Stimulated activated CD8-positive, alpha-beta memory T cell treated with anti-CD3 and anti-CD28 coated beads, Interleukin-15, amount 100 ng/mL, for 48 hours (primary cell): Measurements from ENCODE around the gene PRKCE.
A peak's percentile ranks its signal among the peaks of the same experiment; 100 is the strongest.

Source experiments
- DNase-seq, 2 donors: peaks; one replicate each; pipeline ENCODE4 v3.0.0-alpha.2; 2020; ENCODE audit warnings: low read depth in 2 of 2

PRKCE gene

DNA sequence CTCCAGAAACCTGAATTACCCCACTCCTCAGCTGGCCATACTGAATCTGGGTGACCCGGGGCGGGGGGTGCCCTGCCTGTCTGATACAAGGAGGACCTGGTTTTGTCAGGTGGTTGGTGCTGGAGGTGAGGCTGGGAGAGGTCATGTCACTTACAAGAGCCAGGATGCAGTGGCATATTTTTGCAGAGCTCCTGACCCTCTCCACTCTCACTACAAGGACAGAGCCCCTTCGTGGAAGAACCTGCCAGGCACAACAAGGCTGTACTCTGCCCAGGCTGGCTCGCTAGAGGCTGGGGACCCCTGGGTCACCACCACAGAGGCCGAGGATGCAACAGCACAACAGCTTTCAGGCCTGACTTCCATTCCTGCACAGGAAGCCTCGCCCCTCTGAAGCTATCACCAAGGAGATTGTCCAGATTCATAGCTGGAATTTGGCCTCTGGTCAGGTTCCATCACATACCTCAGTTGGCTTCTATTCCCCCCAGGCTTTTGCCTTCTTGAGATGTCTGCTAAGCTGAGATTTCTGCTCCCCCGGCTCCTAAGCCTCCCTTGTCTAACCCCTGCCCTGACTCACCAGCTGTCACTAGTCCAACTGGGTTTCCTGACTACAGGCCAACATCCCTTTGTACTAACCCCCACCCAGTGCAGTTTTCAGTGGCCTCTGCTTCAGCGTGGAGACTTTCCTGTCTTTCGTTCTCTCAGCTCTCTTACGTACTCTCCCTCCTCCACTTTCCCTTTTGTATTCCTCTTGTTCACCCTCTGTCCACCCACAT is 513.2 kb downstream of the PRKCE start:
- no peak for DNase-seq

DNA sequence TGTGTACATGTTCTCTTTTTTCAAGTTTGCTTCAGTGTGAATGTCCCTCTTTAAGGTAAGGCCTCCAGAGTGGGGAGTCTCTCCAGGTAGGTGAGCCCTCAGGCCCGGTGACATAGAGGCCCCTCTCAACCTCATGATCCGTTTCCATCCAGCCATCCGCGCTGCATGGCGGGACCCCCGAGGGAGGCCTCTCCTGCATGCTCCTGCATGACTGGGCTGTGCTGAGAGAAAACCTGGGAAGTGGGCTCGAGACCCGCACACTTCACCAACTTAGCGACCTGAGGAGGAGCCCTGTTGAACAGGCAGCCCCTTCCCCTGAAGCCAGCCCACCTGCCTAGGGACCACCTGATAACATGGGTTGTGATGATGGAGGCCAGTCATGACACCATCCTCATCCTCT is 514.4 kb downstream of the PRKCE start:
- no peak for DNase-seq

DNA sequence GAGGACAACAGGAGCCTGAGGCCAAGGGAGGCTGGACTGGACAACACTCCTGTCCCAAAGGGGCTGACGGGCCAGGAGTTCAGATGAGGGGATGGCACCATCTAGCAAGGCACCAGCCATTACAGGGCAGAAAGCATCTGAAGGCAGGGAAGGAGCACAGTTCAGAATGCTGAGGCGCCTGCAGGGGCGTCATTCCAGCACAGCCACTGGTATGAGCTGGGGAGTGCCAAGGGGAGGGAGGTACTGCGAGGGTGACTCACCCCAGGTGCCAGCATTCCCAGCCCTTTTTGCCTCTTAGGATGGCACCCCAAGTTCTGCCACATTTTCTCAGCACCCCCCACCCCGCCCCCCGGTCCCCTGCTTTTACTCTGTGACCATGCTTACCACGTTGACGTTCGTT is 515.9 kb downstream of the PRKCE start:
- no peak for DNase-seq

DNA sequence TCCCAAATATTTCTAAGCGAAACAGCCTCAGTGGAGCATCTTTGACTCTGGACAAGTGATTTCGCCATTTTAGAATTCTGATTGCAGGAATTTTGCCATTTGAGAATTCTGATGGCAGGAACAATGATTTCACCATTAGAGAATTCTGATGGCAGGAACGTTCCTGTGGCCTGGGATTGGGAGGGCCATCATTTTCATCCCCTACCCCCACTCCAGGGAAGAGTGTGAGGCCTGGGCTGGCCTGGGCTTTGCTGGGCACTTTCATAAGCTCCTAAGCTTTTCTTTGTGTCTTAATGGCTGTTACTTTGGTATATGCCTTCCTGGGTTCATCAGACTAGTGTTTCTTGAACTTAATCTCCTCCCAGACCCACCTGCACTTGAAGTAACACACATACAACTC is 516.4 kb downstream of the PRKCE start:
- no peak for DNase-seq

DNA sequence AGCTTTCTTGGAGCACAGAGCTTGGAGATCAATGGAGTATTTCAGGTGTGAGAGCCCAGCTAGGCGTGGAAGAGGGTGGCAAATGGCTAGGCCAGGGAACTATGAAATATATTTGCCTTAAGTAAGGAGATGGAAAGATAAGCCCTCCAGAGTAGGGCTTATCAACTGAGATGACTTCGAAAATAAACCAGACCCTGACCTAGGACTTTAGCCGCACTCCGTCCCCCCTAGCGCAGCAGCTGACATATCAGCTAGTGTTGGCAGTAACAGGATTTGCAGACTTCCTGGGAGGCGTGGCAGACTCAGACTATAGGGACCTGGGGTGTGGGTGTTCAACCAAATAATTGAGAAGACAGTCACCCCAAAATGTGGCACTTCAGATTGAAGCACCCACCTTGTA is 518.0 kb downstream of the PRKCE start:
- no peak for DNase-seq

DNA sequence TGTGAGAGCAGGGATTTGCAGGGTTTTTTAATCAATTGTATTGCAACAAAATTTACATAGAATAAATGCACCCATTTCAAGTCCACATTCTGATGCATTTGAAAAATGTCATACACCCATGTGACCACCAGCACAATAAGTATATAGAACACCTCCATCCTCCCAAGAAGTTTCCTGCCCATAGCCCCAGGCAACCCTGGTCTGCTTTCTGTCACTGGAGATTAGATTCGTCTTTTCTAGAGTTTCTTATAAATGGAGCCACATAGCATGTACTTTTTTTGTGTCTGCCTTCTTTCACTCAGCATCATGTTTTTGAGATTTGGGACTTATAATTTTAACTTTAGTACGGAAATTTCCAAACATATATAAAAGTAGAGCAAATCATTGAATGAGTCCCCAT is 518.6 kb downstream of the PRKCE start:
- DNase-seq, result no peak

DNA sequence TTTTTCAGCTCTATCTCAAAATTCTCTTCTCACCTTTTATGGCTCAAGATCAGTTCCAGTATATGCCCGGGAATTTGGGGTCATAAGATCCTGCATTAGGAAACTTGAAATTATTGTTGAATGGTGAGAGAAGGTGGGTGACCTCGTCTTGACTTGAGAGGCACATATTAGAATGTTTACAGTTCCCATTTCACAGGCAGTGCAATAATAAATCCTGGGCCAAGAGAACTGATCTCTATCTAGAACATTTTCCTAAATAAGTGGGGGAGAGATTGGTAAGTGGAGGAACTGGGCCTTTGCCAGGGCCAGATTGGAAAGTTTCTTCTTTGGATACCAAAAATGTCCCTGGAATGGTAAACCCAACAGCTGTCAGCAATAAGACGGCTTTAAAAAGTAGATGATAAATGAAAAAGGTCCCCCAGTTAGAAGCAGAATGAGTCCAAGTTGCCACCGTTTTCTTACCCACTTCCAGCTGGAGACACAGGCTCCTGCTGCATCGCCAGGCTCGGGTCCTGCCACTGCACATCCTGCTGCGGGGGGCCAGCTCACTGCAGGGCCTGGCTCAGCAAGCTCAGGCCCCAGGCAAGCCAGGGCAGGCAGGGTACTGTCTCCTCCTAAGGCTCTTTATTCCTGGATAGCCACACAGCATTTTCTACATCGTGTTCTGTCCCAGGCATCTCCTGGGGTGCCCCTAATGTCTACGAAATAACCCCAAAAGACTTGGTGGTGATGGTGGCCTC is 519.3 kb downstream of the PRKCE start:
- no peak for DNase-seq

DNA sequence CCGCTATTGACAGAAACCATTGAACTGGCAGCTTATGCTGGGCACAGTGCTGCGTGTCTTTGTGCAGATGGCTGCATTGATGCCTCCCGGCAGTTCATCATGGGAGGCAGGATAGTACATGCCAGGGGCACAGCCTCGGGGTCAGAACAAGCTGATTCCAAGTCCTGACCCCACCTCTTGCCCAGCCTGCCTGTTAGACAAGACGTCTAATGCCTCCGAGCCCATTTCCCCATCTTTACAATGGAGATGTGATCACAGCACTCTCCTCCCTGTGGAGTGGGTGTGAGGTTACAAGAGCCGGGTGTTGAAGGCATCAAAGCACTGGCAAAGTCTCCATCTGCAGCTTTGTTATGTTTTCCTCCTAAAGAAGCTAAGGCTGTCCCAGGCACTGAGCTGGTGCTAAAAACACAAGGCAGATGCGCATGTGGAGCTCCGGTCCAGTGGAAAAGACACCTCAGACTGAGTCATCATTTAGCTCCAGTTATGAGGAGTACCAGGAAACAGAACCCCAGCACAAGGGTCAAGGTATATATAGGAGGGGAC is 520.0 kb downstream of the PRKCE start:
- DNase-seq, result no peak

DNA sequence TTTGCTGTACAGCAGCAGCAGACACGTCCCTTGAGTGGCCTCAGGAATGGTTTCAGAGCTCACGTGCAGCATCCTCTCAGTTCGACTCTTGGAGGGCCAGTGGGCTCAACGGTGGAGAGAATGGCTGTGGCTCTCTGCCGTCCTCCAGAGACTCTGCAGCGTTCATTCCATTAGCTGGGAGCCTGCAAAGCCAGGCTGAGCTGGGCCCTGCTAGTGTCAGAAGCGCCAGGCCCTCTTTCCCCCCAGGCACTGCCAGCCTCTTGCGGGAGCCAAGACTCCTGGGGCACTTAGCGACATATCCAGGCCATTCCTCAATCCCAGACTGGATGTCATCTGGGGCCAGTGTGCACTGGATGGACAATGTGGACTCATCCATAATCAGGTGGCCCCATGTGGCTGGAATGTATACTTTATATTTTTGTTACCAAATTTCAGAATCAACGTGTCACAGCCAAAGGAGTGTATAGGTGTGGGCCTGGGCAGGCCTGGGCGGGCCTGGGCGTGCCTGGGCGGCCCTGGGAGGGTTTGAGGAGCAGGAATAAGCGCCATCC is 520.6 kb downstream of the PRKCE start:
- DNase-seq, result no peak

DNA sequence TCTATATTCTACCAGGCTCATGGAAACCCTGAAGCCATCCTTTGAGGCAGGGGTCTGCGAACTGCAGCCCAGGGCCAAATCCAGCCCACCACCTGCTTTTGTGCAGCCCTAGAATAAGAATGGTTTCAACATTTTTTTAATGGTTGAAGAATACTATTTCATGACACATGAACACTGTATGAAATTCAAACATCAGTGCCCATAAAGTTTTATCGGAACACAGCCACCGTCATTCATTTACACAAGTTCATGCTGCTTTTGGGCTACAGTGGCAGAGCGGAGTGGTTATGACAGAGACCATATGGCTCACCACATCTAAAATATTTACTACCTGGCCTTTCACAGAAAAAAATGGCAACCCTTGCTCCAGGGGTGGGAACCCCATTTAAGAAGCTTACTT is 521.6 kb downstream of the PRKCE start:
- no peak for DNase-seq

DNA sequence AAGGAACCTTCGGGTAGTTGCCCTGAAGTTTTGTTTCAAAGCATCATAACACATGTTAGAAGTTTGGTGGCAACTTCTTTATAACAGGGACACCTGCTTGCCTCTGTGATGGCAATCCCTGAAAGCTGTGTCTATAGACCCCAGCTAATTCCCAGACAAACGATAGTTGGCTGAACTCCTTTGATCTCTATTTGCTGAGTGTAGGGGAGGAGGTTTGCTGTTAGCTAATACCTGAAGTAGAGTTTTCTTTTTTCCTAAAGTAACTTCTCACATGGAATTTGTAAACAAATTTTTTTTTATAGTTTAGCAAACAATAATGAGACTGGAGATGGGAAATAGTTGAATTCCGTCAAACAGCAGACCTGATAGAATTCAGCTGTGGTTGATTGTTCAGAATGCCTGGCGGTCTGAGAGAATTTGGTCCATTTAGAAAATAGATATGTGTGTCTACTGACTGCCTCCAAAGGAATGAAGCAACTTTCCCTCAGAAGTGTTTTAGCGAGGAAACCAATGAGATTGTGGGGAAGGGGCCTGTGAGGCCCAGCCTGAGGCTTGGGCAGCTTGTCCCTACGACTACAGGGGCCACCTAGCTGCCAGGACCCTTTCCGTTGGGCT is 522.3 kb downstream of the PRKCE start:
- no peak for DNase-seq

DNA sequence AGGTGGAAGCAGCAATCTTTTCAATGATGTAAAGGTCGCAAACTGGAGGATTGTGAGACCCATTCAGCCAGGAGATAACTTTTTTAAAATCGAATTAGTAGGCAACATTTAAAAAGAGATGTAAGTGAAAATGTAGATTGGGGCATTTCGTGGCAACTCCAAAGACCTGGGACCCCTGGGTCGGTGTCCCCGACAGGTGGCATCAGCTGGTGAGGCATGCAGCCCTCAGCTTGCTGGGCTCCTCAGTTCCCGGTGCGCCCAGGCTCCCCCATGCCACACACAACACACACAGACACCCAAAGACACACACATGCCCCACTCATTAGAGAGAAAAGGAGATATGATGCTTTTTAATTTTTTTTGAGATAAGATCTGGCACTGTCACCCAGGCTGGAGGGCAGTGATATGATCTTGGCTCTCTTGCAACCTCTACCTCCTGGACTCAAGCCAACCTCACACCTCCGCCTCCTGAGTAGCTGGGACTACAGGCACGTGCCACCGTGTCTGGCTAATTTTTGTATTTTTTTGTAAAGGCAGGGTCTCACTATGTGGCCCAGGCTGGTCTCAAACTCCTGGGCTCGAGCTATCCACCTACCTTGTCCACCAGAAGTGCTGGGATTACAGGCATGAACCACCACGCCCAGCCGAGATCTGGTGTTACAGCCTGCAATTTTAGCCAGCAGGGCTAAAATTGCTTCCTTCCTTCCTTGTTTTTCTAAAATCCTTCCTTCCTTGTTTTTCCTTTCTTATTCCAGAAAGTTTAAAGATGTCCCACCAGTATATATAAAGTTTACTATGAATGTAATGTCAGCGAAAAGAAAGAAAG is 523.1 kb downstream of the PRKCE start:
- DNase-seq, result no peak

DNA sequence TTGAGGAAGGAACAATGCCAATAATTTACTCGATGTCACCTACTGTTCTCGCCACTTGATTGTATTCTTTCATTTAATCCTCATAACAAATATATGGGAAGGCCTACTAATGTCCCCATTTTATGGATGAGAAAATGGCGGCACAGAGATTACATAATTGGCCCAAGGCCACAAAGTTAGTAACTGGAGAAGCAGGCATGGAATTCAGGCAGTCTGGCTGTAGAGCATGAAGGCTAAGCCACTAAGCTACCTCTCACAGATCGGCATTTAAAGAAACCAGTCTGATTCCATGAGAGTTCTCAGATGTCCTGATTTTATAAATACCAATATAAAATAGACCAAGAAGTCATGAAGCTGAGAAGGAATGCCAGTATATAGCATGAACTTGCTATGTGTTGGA is 523.9 kb downstream of the PRKCE start:
- DNase-seq, result no peak

DNA sequence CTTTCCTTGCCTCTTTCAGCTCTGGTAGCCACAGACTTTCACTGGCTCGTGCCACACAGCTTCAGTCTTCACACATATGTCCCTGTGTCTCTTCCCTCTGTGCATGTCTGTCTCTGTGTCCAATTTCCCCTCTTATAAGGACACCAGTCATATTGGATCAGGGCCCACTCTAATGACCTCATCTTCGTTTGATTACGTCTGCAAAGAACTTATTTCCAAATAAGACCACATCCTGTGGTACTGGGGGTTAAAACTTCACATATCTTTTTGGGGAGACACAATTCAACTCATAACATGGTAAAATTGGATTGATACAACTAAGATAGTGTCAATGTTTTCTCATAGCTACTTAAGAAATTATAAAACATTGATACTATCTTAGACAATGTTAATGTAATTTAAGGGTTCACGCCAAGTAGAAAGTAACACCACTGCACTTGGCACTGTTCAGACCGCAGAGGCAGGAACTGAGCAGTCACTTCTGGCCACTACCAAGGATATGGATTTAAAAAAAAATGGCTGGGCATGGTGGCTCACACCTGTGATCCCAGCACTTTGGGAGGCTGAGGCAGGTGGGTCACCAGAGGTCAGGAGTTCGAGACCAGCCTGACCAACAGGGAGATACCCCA is 526.1 kb downstream of the PRKCE start:
- DNase-seq, result no peak

DNA sequence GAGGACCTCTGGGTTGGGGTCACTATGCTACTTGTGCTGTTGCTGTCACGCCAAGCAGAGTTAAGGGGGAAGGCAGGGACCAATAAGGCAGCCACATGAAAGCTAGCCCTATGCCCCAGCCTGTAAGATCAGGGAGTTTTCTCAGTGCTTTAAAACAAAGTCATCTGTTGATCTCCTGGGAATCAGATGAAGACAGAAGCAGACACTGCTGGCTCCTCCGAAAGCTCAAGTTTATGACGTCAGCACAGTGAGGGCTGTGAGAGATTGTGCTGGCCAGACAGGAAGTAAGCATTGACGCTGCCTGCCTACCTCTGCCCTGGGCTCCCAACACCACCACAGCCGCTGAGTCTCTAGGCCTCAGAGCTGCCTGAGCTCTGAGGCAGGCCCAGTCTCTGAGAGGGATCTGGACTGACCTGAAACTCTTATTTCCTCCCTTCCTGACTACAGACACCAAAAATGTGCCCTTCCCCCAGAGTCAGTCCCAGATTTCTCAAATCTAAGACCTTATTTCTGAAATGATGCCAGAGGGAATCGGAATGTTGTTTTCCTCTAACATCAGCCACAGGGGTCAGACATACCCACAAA is 527.7 kb downstream of the PRKCE start:
- peak; percentile 25 to 29 for DNase-seq

DNA sequence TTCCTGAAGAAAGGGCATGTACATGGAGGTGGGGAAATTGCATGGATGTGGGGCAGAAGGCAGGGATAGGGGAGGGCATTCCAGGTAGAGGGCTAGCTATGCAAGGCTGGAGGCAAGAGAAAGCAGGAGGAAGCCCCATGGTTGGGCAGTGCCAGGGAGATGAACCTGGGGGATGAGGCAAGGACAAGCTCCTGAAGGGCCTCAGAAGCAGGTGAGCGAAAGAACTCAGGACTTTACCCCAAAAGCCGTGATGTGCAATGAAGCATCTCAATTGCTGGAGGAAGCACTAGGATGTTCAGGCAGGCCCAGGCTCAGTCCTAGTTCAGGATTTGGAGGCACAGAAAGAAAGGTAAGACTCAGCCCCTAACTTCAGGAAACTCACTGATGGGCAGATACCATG is 528.7 kb downstream of the PRKCE start:
- no peak for DNase-seq

DNA sequence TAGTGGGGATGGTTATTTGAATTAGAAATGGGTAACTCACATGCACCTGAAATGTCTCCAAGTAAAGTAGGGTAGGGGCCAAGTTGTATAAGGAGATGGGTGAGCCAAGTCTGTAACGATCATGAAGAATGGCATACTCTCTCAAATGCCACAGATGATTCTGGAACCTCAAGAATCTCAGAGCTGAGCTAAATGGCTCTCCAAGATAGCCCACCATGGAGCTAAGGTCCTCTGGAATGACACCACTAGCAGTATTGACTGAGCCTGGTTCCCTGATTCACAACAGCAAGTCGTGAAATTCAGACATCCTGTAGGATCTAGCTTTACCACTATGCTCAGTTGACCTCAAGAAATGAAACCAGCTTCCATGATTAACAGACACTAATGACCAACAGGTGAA is 529.8 kb downstream of the PRKCE start:
- no peak for DNase-seq

DNA sequence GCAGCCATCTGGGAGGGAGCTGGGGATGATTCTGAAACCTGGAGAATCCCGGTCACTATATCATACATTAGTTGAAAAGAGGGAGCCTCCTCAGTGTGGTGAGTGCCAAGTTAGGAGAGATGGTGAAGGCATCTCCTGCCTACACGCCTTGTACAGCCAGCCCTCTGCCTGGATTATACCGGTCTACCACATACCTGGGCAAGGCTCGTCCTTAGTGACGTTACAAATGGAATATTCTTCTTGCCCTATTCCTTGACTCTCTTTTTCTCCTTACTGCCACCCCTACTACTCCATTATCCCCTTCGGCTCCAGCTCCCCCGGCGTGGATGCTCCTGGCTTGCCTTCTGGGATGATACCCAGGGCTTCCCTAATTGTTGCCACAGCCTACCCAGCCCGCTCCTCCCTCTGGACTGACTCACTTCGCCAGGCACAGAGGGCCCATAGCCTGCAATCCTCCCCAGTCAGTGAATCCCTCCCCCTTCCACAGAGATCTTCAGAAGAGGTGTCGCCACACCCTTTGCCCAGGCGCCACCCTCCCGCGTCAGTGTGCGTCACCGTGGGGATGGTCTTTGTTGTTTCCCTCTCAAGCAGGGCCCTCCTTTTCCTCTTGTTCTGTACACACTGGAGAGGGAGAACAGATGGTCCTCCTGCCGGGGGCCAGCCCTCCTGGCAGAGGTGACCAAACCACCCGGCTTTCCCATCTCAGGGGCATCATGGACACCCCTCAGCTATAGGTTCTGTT is 530.5 kb downstream of the PRKCE start:
- DNase-seq, result no peak

DNA sequence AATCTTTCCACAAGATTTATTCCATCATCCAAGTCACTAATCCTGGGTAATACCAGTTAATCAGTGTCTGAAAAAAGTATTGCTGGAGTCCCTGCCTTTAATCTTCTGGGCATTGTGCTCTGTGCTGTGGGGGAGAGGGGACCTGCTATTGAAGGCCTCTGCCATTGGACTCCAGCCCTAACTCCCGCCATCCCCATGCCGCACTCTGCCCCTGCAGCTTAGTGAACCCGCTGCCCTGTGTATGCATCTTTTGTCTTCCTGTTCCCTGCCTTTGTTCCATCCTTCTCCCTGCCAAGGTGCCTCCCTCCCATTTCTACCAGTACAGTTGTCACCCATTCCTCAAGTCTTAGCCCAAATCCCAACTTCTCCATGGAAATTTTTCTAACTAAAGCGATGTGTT is 532.0 kb downstream of the PRKCE start:
- no peak for DNase-seq
